GM19240 (cell line): ENCODE measurements around the gene BCL2.
"Not testable (repeated sequence)": the region's sequence is repeated elsewhere in the genome, so short reads cannot be mapped to it uniquely, and the experiment has no call there.

Source experiments
- DNase-seq: peaks from one replicate; pipeline ENCODE4 v3.0.0; 2011; ENCODE audit warnings: low spot score; ENCODE audit not compliant: insufficient read length

BCL2 gene

DNA sequence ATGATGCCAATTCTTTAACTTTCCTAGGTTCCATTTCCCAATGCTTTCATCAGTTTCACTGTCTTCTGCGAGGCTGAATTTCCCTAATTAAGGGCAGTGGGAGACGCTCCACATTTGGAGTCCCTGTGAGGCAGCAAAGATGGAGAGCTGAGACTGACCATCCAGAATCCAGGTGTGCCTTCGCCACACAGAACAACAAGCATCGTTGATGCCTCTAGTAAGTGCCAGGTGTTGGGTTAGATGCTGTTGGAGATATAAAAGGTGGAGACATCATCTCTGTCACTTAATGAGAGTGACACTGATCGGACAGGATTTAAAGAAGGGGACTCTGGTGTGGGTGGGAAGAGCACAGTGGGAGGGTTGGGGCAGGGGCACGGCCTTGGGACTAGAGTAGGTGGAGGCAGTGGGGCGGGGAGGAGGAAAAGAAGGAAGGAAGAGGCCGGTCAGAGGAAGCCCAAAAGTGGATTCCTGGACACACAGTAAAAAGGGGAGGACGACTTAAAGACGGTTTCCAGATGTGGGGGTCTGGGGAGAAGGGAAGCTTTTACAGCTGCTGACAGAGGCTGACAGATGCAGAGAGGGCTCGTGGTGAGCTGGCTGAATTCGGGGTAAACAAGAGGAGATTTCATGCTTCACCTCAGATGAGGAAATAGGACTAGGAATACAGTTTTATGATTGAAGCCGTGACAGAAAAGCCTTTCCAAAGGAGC, 113.0 kb downstream of the BCL2 start:
- no peak for DNase-seq

GRCh38 chr18:63205791-63206252, 113.7 kb downstream of the BCL2 start:
- DNase-seq = no peak

DNA sequence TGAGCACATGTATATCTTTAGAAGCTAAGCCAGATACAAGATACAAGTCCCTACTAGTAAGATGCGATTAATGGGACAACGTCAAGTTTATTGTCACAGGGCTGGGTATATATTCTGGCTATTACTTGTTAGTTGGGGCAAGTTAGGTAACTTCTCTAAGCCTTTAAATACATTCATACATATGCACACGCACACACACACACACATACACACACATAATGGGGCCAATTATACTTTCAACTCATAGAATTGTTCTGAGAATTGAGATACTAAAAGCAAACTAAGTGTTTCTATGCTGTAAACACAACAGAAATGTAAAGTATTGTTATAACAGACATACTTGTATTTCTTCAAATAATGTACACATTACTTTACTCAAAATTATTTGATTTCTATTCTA, 116.1 kb downstream of the BCL2 start:
- DNase-seq = no peak

- DNase-seq = no peak
These were observed 116.7 kb downstream of the BCL2 start for GRCh38 chr18:63202828-63203227.

GRCh38 chr18:63201456-63201855, 118.1 kb downstream of the BCL2 start:
- DNase-seq = not testable (repeated sequence)

DNA sequence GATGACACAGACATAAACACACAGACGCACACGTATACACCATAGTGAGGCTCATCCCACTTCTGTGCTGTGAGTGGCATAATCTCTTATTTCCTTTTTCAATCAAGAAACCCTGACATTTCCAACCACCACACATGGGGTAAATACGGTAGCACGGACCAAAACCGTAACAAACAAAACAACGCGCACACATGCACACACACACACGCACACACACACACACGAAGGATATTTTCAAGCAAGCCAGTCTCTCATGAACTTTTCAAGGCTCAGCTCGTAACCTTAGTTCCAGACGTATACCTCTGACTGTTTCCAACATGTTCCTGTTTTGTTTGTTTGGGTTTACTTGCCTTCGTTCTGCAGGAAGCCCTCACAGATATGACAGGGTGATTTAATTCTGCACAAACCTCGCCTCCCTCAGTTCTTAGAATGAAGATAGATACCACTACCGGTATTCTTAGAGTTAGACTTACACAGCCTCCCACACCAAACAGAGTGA, 119.8 kb downstream of the BCL2 start:
- DNase-seq = no peak

DNA sequence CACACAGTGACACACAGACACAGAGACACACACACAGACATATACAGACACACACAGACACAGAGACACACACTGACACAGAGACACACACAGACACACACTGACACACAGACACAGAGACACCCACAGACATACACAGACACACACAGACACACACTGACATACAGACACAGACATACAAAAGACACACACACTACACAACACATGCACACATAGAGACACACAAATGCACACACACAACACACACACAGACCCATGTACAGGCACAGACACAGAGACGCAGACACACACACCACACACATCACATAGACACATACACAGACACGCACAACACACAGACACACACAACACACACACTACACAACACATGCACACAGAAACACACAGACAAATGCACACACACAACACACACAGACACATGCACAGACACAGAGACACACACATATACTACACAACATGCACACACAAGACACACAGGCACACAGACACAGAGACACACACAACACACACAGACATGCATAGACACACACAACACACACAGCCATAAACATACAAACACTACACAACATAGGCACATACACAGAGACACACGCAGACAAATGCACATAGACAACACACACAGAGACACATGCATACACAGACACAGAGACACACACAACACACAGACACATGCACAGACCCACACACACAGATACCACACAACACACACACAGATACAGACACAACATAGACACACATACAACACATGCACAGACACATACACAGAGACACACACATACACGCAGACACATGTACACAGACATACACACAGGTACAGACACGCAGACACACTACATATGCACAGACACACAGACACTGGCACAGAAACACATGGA, 120.5 kb downstream of the BCL2 start:
- no peak for DNase-seq

DNA sequence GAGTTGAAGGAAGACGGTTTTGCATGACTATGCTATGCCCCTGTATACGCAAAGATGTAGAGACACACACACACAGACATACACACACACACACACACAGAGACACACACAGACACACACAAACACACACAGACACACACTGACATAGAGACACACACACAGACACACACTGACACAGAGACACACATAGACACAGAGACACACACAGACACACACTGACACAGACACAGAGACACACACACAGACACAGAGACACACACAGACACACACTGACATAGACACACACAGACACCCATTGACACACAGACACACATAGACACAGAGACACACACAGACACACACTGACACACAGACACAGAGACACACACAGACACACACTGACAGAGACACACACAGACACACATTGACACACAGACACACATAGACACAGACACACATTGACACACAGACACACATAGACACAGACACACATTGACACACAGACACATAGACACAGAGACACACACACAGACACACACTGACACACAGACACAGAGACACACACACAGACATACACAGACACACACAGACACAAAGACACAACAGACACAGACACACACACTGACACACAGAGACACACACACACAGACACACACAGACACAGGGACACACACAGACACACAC, 121.3 kb downstream of the BCL2 start:
- DNase-seq = no peak

GRCh38 chr18:63197246-63197869, 122.2 kb downstream of the BCL2 start:
- no peak for DNase-seq

DNA sequence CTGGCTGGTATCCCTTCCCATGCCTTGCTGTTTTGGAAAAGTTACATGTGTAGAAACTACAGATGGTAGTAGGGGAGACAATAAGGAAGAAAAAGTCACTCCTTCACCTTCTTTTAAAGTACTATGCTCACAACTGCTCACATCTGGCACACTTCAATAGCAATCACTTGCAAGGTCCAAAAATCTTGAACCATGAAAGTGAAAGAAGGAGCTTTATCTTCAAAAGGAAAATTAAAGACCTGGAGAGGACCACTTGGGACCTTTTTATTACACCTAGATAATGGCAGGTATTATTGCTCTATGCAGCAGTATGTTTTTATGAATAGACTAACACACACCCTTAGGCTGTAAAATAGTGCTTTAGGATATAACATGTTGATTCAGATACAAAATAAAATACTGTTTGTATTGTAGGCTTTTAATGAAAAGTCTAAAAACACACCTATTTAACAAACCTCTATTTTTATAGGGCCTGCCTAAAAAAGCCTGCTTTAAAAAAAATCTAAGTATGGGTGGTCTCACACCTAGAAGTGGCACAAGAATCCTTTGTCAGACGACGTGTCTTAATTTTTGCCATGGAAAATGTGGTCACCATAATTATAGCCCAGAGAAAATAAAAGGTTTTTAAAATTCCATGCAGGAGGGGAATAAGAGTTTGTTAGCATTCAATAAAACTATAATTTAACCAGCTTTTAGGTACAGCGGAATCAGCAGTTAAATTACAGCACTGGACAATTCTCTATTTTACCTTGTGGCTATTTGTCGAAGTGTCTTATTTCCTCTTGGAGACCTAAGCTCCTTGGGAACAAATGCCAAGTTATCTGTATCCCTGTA, 124.0 kb downstream of the BCL2 start:
- no peak for DNase-seq

- DNase-seq = no peak
These were observed 126.7 kb downstream of the BCL2 start for GRCh38 chr18:63192885-63193349.

DNA sequence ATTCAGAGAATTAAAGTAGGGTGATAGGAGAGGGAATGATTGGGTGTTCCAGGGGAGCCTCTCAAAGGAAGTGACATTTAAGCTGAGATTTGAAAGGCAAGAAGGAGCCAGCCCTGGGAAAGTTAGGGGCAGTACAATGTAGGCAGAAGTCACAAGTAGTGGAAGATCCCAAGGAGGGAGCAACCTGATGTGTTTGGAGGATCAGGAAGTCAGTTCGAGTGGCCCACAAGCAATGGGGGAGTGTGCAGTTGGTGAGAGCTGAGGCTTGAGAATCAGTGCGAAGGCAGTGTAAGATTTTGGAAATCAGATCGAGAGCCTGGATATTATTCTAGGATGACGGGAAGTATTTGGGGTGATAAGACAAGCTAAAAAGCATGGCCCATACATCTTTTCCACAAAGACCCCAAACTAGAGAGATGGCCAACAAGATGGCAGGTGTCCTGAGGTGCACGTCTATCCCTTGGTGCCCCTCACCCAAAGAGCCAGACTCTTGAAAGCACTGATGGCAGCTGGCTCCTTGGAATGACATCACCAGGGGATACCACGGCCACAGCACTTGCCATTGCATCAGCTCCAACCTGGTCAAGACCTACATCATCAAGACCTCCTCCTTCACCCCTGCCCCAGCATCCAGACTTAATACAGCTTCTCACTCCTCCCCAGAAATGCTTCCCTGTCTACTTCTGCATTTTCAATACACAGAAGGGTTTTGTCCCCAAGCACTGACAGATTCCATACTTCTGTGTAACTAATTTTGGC, 127.3 kb downstream of the BCL2 start:
- DNase-seq = no peak

GRCh38 chr18:63191413-63191812, 128.2 kb downstream of the BCL2 start:
- DNase-seq = no peak

DNA sequence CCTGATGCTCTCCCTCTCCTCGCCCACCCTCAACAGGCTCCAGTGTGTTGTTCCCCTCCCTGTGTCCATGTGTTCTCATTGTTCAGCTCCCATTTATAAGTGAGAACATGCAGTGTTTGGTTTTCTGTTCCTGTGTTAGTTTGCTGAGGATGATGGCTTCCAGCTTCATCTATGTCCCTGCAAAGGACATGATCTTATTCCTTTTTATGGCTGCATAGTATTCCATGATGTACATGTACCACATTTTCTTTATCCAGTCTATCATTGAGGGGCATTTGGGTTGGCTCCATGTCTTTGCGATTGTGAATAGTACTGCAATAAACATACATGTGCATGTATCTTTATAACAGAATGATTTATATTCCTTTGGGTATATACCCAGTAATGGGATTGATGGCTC, 128.7 kb downstream of the BCL2 start:
- DNase-seq = not testable (repeated sequence)

- no peak for DNase-seq
These were observed 129.8 kb downstream of the BCL2 start for GRCh38 chr18:63189817-63190216.

DNA sequence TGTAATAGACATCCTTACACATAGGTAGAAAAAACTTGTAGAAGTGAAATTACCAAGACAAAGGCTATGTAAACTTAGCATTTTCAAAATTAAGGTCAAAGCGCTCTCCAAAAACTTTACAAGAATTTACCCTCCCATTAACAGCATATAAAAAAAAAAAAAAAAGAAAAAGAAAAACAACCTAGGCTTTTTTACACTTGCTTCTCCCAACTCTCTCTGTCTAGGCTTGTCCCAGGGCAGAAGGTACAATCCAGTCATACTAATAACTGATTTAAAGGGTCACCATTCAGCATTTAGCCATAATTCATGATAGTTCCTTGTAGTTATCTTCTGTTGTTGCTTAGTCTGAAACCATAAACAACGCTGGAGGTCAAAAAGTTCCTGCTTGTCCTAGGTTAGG, 130.5 kb downstream of the BCL2 start:
- DNase-seq = no peak

DNA sequence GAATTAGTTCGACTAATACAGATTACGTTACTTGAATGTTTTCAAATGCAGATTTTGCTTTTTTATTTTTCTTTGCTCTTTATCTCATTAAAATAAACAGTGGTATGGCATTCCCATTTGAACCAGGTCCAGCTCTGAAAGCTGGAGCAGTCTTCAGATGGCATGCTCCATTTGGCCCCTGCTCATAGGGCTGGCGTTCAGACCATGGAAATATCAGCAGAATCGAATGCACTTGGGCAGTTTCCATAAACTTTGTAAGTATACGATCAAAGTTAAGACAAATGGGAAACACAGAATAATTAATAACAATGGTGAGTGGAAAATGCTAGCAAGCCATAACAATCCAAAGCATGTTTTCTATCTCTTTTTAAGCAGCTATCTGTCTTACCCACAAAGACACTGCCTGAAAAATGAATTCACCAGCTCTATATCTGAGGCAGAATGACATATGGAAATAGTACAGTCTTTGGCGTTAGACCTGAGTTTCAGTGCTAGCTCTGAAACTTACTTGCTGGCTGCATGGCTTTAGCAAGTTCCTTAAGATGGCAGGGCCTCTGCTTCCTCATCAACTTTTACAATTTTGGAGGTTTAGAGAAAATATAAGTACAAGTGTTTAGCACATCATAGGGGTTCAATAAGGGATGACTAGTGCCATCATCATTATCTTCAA, 131.6 kb downstream of the BCL2 start:
- DNase-seq = no peak

GRCh38 chr18:63187223-63187574, 132.4 kb downstream of the BCL2 start:
- no peak for DNase-seq

GRCh38 chr18:63186520-63187222, 132.9 kb downstream of the BCL2 start:
- no peak for DNase-seq
